HepG2 (cell line): ENCODE data around the gene GRIK4. TPM values are rescaled to one million over a fixed set of nuclear protein-coding genes. Genes with fewer than 3 reads are reported as not detected.

ENCODE experiments used
- ATAC-seq: fragments of 200-7000 bp; cut with Tn5 transposase; 3 replicates; pipeline ENCODE4 v1.9.1; 2020; ENCODE audit warnings: mild to moderate bottlenecking, moderate library complexity
- BruUV-seq: library from RNA; stranded (reverse); fragments of 400-500 nt; replicated peaks from 2 replicates; lab custom pipeline; 2021; lab: Mats Ljungman, UMichigan
- CTCF ChIA-PET: fragments of 300-600 bp; formaldehyde crosslinking; extraction: SDS; loops from one replicate; lab custom pipeline; 2021; ENCODE audit warnings: low total read pairs, inconsistent platforms, low intra/inter-chr PET ratio; lab: Yijun Ruan, JAX
- POLR2A ChIA-PET: fragments of 350-600 bp; sonication (Branson Sonifier 250); formaldehyde crosslinking; loops from one replicate; lab custom pipeline; 2020; ENCODE audit warnings: antibody characterized with exemption, inconsistent platforms; lab: Yijun Ruan, JAX
- DNase-seq: peaks from one replicate; pipeline ENCODE4 v3.0.0-alpha.2; 2015; ENCODE audit warnings: low spot score
- FAIRE-seq: peaks from 3 replicates; lab custom pipeline; 2011; peaks lifted over from hg19 to GRCh38; lab: Jason Lieb, UNC
- H2AFZ ChIP-seq: one replicate; pipeline ENCODE4 v1.6.1; 2011; ENCODE audit warnings: low read length, inconsistent platforms
- H3K27ac ChIP-seq: fragments of 300-600 bp; 3 replicates; pipeline ENCODE4 v1.8.0; 2011; ENCODE audit warnings: mixed run types, mild to moderate bottlenecking, mixed read lengths, low read length, inconsistent platforms; ENCODE audit not compliant: insufficient read depth; ENCODE audit errors: extremely low read length
- H3K27me3 ChIP-seq, 2 experiments: fragments of 200-600 bp in 1 of 2; 2 replicates in 1 of 2; 3 replicates in 1 of 2; pipeline versions ENCODE4 v1.6.0 to v1.8.0; 2011; ENCODE audit warnings: low read length in 2 of 2, mild to moderate bottlenecking in 2 of 2, moderate library complexity in 2 of 2, inconsistent platforms in 1 of 2; ENCODE audit not compliant: insufficient read depth in 2 of 2, control insufficient read depth in 1 of 2
- H3K36me3 ChIP-seq, 2 experiments: fragments of 200-600 bp in 1 of 2; replicated peaks in 1 of 2; 2 replicates in 1 of 2; 3 replicates in 1 of 2; pipeline versions ENCODE4 v1.5.1 to v1.8.0; 2011; ENCODE audit warnings: low read length in 2 of 2, inconsistent platforms in 1 of 2; ENCODE audit not compliant: insufficient read depth in 2 of 2, control insufficient read depth in 1 of 2
- H3K4me1 ChIP-seq: 2 replicates; pipeline ENCODE4 v1.5.1; 2012; ENCODE audit warnings: low read length, inconsistent platforms; ENCODE audit not compliant: insufficient read depth
- H3K4me2 ChIP-seq: 2 replicates; pipeline ENCODE4 v1.6.0; 2011; ENCODE audit warnings: low read depth, low read length, inconsistent platforms
- H3K4me3 ChIP-seq, 3 experiments: fragments of 200-600 bp in 1 of 3; sonication (generic), shearing (Covaris generic) in 1 of 3; replicated peaks in 1 of 3; 2 replicates each; pipeline ENCODE4 v1.5.1; 2011 to 2016; ENCODE audit warnings: low read length in 3 of 3, inconsistent platforms in 2 of 3, low read depth in 2 of 3, mild to moderate bottlenecking in 2 of 3, control low read depth in 1 of 3, mixed read lengths in 1 of 3; ENCODE audit not compliant: insufficient read depth in 1 of 3
- H3K79me2 ChIP-seq: one replicate; pipeline ENCODE4 v1.6.1; 2011; ENCODE audit warnings: low read length, inconsistent platforms; ENCODE audit not compliant: insufficient read depth
- H3K9ac ChIP-seq: 2 replicates; pipeline ENCODE4 v1.6.0; 2011; ENCODE audit warnings: mild to moderate bottlenecking, low read depth, low read length, inconsistent platforms; ENCODE audit not compliant: insufficient read depth
- H3K9me3 ChIP-seq: 2 replicates; pipeline ENCODE4 v1.5.1; 2012; ENCODE audit warnings: mild to moderate bottlenecking, low read length
- H4K20me1 ChIP-seq: 2 replicates; pipeline ENCODE4 v1.6.0; 2011; ENCODE audit warnings: inconsistent platforms, mild to moderate bottlenecking, low read length, moderate library complexity; ENCODE audit not compliant: insufficient read depth
- MYNN ChIP-seq: sonication (generic); formaldehyde crosslinking; IDR thresholded peaks from 2 replicates; pipeline ENCODE4 v1.4.0; 2020; ENCODE audit warnings: mild to moderate bottlenecking, low read depth, missing genetic modification reagents
- ZFAT ChIP-seq: sonication (generic); formaldehyde crosslinking; conservative IDR thresholded peaks from 2 replicates; pipeline ENCODE4 v1.8.1; 2023; ENCODE audit warnings: missing genetic modification reagents, inconsistent platforms
- ZNF572 ChIP-seq: sonication (generic); formaldehyde crosslinking; IDR thresholded peaks from 2 replicates; pipeline ENCODE4 v1.5.1; 2020; ENCODE audit warnings: mild to moderate bottlenecking, missing genetic modification reagents
- WGBS: methylation state at CpG from one replicate; pipeline ENCODE4 v1.1.6; 2017; ENCODE audit warnings: low lambda C conversion rate; 5-methylcytosine and 5-hydroxymethylcytosine counted together
- in situ Hi-C: cut with HindIII; loops from 2 replicates; pipeline ENCODE4 v1.10.0; 2017; ENCODE audit warnings: low pct_unique_long_range_greater_than_20kb; ENCODE audit not compliant: extremely low pct_ligation_motif_present
- intact Hi-C: fragments of 100-400 bp; cut with micrococcal nuclease; formaldehyde crosslinking; loops from one replicate; pipeline ENCODE4 v1.10.0; 2022; ENCODE audit not compliant: unreplicated experiment
- polyA plus RNA-seq, 8 experiments: library from polyadenylated mRNA; depleted of rRNA in 3 of 8; stranded (reverse) in 7 of 8; unstranded in 1 of 8; fragments of >200 nt; fragmentation: Illumina TruSeq in 4 of 8; extraction: Trizol in 4 of 8; gene quantifications; 2 replicates each; pipeline versions ENCODE4 v1.2.1 to v1.2.3, GENCODE V29; 2011 to 2016; ENCODE audit warnings: low read depth in 4 of 8, missing spikeins in 1 of 8, mixed read lengths in 1 of 8; ENCODE audit not compliant: insufficient read depth in 1 of 8
- total RNA-seq, 5 experiments: library from RNA; depleted of rRNA; stranded (reverse); fragments of >200 nt; fragmentation: Illumina TruSeq; extraction: Trizol; gene quantifications; 2 replicates each; pipeline ENCODE4 v1.2.3, GENCODE V29; 2016; ENCODE audit warnings: low read depth in 1 of 5
- TF ChIP-seq, protein P1 (sequence below): IDR thresholded peaks from 2 replicates; pipeline ENCODE4 v1.4.0; 2020; ENCODE audit warnings: mild to moderate bottlenecking, missing genetic modification reagents
- TF ChIP-seq, protein P2 (sequence below): sonication (generic); formaldehyde crosslinking; IDR thresholded peaks from 2 replicates; pipeline ENCODE4 v1.5.0; 2020; ENCODE audit warnings: missing genetic modification reagents

The GRIK4 gene
- total and polyA plus RNA-seq, 2 of the 13 experiments (the other 11 are each of a cell fraction or from before 2014, with no cell fraction given) = 0.04 to 0.07 TPM

DNA sequence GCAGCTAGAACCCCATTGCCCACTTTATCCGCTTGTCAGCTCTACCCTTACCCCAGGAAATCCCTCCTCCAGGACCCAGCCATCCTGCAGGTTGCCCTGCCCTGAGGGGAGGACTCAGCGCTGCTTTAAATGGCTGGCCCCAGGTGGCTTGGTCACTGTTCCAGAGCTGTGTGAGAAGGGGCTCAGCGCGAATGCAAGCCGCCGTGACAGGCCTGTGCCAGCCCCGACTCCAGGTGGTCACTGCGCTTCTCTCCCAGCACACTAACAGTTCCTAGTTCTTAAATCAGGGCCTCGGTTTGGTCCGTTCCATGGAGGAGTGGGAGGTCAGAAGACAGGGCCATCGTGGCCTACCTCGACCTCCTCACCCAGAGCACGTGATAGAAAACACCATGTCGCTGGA, 446.6 kb downstream of the GRIK4 start:
- WGBS = 47% methylated on average over 4 of the region's 14 CpGs
- Histone ChIP-seq H3K36me3 (no peaks in the 10 kb centered on the region), H3K4me2 (no peak overlapping the region), H3K27me3 (peaks cover 3 to 20% of the 10 kb centered on the region in 2 experiments; a peak in 2 of 5 replicates), H3K4me1 (no peaks in the 10 kb centered on the region), H3K27ac (no peak overlapping the region), H3K9me3 (no peaks in the 10 kb centered on the region), H3K79me2 (no peaks in the 10 kb centered on the region), H2AFZ (no peak overlapping the region), H4K20me1 (no peaks in the 10 kb centered on the region), H3K9ac (no peak overlapping the region), H3K4me3 (no peak overlapping the region)
- intact Hi-C loops = no loop called here
- BruUV-seq = no TSS peak
- POLR2A ChIA-PET = no interaction called here
- TF ChIP-seq MYNN (CRISPR knock-in tag) (no peak), ZNF572 (CRISPR knock-in tag) (no peak), ZFAT (CRISPR knock-in tag) (no peak)
- TF ChIP-seq, protein P1, sequence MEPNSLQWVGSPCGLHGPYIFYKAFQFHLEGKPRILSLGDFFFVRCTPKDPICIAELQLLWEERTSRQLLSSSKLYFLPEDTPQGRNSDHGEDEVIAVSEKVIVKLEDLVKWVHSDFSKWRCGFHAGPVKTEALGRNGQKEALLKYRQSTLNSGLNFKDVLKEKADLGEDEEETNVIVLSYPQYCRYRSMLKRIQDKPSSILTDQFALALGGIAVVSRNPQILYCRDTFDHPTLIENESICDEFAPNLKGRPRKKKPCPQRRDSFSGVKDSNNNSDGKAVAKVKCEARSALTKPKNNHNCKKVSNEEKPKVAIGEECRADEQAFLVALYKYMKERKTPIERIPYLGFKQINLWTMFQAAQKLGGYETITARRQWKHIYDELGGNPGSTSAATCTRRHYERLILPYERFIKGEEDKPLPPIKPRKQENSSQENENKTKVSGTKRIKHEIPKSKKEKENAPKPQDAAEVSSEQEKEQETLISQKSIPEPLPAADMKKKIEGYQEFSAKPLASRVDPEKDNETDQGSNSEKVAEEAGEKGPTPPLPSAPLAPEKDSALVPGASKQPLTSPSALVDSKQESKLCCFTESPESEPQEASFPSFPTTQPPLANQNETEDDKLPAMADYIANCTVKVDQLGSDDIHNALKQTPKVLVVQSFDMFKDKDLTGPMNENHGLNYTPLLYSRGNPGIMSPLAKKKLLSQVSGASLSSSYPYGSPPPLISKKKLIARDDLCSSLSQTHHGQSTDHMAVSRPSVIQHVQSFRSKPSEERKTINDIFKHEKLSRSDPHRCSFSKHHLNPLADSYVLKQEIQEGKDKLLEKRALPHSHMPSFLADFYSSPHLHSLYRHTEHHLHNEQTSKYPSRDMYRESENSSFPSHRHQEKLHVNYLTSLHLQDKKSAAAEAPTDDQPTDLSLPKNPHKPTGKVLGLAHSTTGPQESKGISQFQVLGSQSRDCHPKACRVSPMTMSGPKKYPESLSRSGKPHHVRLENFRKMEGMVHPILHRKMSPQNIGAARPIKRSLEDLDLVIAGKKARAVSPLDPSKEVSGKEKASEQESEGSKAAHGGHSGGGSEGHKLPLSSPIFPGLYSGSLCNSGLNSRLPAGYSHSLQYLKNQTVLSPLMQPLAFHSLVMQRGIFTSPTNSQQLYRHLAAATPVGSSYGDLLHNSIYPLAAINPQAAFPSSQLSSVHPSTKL (CRISPR knock-in tag) = no peak
- TF ChIP-seq, protein P2, sequence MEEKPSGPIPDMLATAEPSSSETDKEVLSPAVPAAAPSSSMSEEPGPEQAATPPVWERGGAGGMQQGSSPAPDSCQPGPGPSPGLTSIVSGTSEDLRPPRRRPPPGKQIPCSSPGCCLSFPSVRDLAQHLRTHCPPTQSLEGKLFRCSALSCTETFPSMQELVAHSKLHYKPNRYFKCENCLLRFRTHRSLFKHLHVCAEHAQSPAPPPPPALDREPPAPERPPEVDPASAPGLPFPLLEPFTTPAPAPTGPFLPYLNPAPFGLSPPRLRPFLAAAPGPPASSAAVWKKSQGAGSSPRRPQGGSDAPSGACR (CRISPR knock-in tag) = no peak
- CTCF ChIA-PET = no interaction called here
- in situ Hi-C loops = loop anchor here (10.0 kb wide), 1 partner anchor 273 kb away; no protein-coding TSS in a partner anchor
- DNase-seq = no peak
- FAIRE-seq = no peak
- no peak for ATAC-seq
